GM21723 (cell line): ENCODE data around the gene CTDSPL.
"Not testable (repeated sequence)": the region's sequence is repeated elsewhere in the genome, so short reads cannot be mapped to it uniquely, and the experiment has no call there.

Source experiments
- ATAC-seq: cut with Tn5 transposase; IDR thresholded peaks from one replicate; pipeline ENCODE4 v1.9.1; 2021; ENCODE audit warnings: mild to moderate bottlenecking, moderate library complexity; ENCODE audit not compliant: unreplicated experiment

CTDSPL gene

DNA sequence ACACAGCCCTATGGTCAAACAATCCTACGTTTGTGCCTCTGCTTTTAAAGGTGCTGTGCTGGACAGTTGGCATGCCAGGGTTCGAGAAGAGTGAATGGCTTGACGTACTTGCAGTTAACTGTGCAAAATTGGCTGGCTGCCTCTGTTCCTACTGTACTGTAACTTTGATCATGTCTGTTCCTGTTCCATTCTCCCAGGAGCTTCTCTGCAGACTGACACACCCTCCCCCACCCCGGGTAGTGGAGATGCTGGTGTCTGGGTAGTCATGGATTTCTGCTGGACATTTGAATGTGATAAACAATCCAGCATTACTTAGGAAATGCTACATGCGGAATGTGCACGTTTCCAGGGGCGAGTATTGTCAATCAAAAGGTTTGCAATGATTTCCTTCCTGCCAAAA is 122.4 kb downstream of the CTDSPL start:
- ATAC-seq, result no peak

DNA sequence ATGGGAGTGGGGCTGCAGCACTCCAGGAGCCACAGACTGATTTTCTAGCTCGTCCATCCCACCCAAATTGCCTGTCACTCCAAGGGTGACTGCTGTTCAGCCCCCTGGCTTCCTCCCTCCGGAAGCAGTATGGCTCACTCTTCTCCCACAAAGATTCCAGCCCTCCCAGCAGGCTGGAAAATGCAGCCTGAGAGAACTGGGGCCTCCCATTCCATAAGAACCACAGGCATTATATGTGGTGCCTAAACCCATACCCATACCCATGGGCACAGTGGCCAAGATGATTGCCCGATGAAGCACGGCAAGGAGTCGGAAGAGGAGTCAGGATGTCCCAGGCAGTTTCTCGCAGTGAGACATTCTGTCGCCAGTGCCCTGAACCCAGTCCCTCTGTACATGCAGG is 122.9 kb downstream of the CTDSPL start:
- no peak for ATAC-seq

DNA sequence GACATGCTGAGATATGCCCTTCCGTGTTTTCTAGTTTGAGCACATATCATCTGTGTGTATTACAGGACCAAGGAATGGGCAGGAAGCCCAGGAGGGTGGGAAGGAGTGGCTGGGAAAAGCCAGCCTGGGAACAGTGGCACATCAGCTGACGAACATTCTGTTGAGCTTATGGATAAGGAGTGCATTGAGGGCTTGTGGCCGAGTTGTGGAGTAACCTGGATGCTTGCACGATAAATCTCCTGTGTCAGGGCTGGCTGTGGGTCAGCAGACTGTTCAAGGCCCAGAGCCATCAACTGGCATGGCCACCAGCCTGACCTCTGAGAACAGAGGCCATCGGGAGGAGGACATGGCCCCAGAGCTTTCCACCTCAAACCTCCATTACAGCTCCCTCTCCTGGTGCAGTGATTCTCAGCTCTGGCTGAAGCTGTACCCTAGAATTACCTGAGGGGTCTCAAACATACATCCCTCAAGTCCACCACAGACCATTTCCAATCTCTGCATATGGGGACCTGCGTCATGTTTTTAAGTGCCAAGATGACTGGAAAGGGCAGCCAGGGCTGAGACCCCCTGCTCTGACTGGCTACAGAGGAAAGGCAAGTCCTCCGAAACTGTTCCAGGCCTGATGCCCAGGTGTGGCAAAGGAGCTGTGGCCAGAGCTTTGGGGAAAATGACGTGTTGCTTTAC is 124.1 kb downstream of the CTDSPL start:
- no peak for ATAC-seq

- ATAC-seq, result no peak
Measured at GRCh38 chr3:37986479-37987314, 125.0 kb downstream of the CTDSPL start.

- ATAC-seq, result no peak
Measured at GRCh38 chr3:37987315-37987697, 125.6 kb downstream of the CTDSPL start.

GRCh38 chr3:37987751-37988179 is 126.1 kb downstream of the CTDSPL start:
- no peak for ATAC-seq

GRCh38 chr3:37988376-37988775 is 126.7 kb downstream of the CTDSPL start:
- ATAC-seq, result not testable (repeated sequence)

- no peak for ATAC-seq
Measured at GRCh38 chr3:37988931-37989525, 127.3 kb downstream of the CTDSPL start.

GRCh38 chr3:37989821-37990480 is 128.3 kb downstream of the CTDSPL start:
- no peak for ATAC-seq

GRCh38 chr3:37990527-37990926 is 128.8 kb downstream of the CTDSPL start, which contains the start of gene VILL:
TSS of gene VILL (plus strand) at chr3:37990786. CDS start at chr3:37993673, 2,887 bp downstream.
- ATAC-seq, result no peak

GRCh38 chr3:37991109-37991508 is 129.4 kb downstream of the CTDSPL start:
- ATAC-seq, result no peak

- no peak for ATAC-seq
Measured at GRCh38 chr3:37991823-37992222, 130.1 kb downstream of the CTDSPL start.

DNA sequence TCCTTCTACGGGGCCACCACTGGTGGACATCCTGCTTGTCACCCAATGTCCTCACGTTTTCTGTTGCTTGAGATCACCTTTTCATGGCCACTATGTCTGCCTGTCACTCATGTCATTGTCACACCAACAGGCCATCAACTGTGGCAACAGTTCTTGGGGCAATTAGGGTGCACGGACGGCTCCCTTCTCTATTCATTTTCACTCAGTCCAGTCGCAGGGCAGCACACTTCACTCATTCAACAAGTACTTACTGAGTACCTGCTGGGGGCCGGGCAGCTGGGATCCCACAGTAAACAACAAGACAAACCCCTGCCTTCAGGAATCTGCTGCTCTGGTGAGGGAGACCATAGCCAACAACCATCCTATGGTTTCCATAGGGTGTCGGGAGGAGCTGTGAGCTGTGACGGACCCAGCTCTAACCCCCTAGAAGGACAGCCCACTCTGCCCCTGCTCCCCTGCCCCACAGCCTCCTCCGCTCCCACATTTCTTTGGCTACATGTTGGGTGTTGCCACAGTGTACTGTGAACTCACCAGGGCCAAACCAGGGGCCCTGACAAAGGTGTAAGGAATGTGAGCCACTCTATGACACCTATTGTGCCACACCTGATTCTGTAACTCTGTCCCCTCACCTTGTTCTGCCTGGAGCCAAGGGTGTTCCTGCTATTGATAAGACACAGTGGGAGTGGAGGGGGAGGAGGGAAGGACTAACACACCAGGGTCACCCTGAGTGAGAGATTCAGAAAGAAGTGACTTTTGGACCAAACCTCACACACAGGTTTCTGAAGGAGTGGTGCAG is 130.8 kb downstream of the CTDSPL start:
- no peak for ATAC-seq

DNA sequence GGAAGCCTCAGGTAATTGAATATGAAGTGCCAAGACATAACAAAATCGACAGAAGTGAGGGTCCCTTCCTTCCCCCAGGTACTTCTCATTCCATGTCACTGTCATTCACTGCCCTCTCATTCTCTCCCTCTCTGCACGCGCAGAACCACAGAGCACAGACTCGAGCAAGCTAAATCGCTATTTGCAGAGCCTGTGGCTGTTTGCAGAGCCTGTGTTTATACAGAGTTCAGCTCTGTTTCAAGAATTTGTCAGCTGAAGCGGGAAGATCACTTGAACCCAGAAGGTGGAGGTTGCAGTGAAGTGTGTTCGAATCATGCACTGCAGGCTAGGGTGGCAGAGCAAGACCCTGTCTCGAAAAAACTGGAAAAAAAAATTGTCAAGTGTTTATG is 131.4 kb downstream of the CTDSPL start:
- no peak for ATAC-seq

DNA sequence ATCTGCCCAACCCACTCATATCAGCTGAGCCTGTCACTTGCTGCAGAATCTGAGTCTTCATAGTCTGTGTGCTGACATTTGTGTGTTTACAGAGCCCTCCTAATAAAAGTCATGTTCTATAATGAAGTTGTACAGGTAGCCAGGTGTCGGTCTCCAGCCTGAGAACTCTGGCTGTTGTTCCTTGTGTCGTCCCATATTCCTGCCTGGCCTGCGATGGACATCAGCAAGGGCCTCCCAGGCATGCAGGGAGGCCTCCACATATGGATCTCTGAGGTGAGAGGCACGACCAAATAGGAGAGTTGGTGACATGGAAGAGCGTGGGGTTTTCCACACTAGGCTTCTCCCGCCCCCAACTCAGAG is 131.8 kb downstream of the CTDSPL start:
- ATAC-seq, result no peak

GRCh38 chr3:37993820-37994638 is 132.3 kb downstream of the CTDSPL start:
- peak; percentile 67 for ATAC-seq

GRCh38 chr3:37994639-37994972 is 132.9 kb downstream of the CTDSPL start:
- no peak for ATAC-seq

GRCh38 chr3:37995652-37996641 is 134.3 kb downstream of the CTDSPL start:
- ATAC-seq, result no peak
